NCI-H146 treated with DMSO at 0.1 percent for 48 hours (cell line): ENCODE results near the gene UBE2S.
"Not testable (repeated sequence)": the region's sequence is repeated elsewhere in the genome, so short reads cannot be mapped to it uniquely, and the experiment has no call there.

Source experiments
- DNase-seq: peaks from one replicate; lab custom pipeline; 2025; ENCODE audit not compliant: unreplicated experiment; lab: John Stamatoyannopoulos, UW

Gene UBE2S

GRCh38 chr19:55406826-55407549, 600 bp downstream of the UBE2S start:
- no peak for DNase-seq

DNA sequence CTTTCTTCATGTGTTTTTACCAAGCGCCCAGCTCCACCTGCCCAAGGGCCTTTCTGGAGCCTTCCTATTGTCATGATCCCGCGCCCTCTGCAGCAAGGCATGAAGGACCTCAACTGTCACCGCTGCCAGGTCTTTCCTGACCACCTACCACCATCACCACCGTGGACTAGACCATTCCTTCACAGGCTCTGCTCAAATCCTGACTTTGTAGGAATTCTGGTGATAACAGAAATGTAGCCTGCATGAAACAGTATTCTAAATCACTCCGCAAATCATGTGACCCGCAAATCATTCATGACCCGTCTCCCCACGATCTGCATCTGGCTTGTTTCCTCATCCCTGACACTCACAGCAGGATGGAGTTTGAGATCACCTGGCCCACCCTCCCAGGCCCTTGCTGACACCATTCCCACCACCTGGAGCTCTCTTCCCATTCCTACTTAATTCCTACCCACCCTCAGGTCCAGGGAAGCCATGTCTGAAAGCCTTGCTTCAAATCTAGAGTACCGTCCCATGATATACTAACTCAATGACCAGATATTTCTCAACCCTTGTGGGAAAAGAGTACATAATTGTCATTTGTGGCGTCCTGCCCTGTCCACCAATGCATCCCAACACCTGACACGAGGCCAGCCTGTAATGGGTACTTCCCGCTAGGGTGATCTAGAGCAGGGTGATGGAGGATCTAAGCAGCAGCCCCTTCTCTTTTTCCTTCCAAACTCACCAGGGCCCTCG, 1.3 kb downstream of the UBE2S start:
- DNase-seq, result no peak

GRCh38 chr19:55405638-55406037, 1.9 kb downstream of the UBE2S start:
- DNase-seq, result no peak

DNA sequence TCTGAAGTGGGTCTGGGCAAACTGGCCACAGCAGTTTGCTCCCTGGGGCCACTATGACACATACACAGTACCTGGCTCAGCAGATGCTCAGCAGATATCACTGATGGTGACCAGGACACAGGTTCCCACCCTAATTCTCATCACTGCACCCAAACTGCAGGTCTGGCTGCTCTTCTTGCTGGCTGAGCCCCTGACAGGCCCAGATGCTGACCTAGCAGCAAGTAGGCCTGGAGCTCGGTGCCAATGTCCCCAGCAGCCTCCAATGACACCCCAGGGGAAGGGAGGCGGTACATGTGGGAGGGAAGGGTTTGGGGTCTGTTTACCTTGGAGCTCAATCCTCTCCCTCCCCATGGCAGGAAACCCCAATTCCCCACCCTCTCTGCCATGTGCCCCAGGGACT, 5.1 kb downstream of the UBE2S start:
- no peak for DNase-seq

DNA sequence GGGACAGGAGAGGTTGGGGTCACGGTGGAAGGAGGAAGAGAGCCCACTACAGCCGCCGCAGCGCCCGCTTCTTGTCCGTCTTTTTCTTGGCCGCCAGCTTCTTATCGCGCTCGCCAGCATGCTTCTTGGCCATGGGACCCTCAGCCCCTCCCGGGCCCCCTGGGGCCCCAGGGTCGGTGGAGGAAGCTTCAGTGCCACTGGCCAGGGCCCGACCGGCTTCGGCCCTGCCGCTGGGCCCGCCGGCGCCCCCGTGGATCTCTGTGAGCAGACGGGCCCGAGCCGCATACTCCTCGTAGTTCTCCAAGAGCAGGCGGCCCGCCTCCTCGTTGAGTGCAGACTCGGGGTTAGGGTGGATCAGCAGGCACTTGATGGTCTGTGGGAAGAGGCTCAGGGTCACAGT, 6.2 kb downstream of the UBE2S start:
- DNase-seq, result not testable (repeated sequence)

- no peak for DNase-seq
Observed at GRCh38 chr19:55400281-55401087, 7.1 kb downstream of the UBE2S start.

GRCh38 chr19:55398200-55398925, 9.2 kb downstream of the UBE2S start:
- DNase-seq, result no peak

GRCh38 chr19:55392820-55393761, 14.5 kb downstream of the UBE2S start:
- DNase-seq, result no peak

DNA sequence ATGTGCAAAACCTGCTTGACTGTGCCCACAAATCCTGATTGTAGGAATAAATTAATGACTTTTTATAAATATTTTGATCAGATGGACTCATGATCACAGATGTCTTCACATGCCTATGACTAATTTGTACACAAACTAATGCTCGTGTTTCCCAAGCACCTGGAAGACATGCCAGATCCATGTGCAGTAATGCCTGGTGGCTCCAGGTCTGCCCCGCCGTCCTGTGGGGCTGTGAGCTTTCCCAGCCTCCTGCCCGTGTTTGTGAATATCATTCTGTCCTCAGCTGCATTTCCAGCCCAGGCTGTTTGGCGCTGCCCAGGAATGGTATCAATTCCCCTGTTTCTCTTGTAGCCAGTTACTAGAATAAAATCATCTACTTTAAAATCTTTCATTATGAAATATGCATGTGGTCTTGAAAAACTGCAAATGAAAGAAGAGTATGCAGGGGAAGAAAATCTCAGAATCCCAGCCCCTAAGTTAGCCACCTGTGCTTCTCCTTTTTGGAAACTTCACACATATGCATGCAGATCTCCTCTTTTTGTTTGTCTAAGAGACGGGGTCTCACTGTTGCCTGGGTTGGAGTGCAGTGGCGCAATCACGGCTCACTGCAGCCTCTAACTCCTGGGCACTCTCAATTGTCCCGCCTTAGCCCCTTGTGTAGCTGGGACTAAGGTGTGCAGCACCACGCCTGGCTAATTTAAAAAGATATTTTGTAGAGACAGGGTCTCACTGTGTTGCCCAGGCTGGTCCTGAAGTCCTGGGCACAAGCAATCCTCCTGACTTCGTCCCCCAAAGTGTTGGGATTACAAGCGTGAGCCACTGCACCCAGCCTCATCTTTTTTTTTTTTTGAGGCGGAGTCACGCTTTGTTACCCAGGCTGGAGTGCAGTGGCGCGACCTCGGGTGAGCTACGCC, 15.6 kb downstream of the UBE2S start:
- no peak for DNase-seq

DNA sequence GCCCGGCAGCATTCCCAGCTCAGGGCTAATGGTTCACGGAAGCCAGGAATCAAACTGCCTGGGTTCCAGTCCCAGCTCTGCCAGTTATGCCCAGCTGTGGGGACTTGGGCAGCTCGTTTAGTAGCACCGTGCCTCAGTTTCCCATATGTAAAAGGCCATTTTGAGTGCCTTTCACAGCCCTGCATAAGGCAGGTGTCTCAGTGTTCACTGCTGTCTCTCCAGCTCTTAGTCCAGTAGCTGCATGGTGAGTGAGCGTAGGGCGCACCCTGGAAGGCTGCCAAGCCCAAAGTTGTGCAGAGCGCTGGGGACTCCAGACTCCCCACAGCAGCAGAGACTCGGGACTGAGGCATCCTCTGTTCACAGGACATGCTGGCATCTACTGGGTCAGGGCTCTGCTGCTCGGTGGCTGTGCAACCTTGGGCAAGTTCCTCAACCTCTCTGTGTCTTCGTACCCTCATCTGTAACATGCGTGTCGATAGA, 16.4 kb downstream of the UBE2S start:
- DNase-seq, result no peak

DNA sequence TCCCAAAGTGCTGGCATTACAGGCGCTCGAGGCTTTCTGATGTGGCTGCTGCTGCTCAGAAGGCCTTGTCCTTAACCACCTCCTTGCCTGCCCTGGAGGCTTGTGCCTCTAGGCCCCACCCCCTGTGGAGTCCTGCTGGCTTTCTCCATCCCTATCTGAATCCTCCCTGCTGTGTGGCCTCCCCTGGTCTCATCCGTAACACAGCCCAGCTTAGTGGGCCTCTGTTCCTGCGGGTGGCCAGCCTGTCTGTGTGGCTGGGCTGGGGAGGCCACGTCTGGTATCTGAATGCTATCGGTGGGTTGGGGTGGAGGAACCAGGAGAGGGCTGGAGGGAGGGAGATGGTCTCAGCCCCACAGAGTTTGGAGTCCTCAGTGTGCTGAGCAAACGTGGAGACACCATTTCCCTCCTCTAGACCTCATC, 17.1 kb downstream of the UBE2S start:
- DNase-seq, result peak; percentile 25

DNA sequence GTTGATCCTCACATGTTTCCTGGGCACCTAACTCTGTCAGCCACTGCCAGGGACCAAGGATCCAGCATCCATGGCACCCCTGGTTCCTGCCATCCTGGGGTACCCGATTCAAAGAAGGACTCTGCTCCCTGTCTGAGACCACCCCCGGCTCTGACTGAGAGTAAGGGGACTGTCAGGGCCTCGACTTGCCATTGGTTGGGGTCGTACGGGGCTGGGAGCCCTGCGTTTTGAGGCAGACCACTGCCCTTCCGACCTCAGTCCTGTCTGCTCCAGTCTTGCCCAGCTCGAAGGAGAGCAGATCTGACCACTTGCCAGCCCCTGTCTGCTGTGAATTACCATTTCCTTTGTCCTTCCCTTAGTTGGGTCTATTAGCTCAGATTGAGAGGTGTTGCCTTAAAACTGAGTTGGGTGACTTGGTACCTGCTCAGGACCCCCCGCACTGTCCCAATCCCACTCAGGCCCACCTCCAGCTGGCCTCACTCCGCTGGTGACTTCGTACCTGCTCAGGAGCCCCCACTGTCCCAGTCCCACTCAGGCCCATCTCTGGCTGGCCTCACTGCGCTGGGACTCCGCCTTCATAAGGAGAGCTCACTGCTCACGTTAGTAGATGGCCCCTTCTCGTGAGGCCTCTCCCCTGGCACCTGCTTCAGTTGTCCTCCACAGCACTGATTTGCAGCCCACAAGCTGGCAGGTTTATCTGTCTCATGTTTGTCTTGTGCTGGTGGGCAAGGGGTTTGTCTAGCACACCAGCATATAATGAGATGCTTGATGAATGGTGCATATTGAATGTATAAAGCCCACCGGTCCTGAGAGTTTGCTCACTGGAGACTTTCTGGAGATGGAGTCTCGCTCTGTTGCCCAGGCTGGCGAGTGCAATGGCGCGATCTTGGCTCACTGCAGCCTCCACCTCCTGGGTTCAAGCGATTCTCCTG, 17.9 kb downstream of the UBE2S start:
- DNase-seq, result no peak

- no peak for DNase-seq
Observed at GRCh38 chr19:55387736-55388497, 19.7 kb downstream of the UBE2S start.

DNA sequence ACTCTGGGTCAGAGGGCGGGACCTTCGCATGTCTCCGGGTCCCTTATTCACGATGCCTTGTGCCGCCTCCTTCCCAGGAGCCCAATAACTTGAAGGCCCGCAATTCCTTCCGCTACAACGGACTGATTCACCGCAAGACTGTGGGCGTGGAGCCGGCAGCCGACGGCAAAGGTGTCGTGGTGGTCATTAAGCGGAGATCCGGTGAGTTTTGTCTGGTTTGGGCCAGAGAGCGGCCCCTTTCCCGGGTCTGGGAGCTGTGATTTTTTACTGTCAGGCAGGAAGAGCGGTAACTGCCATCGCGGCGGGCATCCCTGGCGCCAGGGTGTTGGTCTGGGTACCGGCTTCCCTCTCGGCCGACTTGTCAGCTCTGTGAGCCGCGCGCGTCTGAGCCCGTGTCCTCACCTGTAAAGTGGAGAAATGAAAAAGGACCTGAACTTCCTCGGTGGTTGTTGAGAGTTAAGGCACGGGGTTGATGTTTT, 21.1 kb downstream of the UBE2S start:
- no peak for DNase-seq

DNA sequence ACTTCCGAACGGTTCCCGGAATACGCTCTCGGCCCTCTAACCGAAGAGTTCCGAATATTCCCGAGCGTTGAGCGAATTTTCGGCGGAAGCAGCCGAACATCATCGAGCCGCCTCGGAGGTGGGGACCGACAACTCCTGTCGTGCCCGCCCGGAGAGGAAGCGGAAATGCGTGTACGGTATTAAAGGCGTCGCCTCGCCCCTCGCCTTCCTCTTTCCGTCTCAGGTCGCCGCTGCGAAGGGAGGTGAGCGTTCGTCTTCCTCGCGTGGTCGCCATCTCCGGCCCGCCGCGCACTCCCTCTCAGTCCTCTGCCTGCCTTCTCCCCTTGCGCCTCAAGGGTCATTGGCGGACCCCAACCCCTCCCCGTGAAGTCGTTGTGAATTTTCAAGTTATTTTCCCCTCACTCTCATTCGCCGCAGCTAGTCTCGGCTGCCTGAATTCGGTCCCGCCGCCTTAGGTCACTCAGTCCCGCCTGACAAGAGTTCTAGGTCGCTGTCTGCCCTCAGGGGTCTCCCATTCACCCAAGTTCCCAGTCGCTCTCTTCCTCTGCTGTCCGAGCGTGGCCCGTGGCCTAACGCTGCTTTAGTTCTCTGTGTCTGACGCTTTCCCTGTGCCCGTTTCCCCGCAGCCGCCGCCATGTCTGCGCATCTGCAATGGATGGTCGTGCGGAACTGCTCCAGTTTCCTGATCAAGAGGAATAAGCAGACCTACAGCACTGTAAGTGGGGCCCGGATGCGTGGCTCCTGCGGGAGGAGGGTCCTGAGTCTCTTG, 21.7 kb downstream of the UBE2S start, which contains the start of gene RPL28:
RPL28 (plus strand) TSS at position 209 of the 769 bp plus-strand sequence; CDS start at position 635, 426 bp downstream.
- peak; percentile 97 for DNase-seq
